Measurements from ENCODE around the gene KSR1.
"Not testable (repeated sequence)": the region's sequence is repeated elsewhere in the genome, so short reads cannot be mapped to it uniquely, and the experiment has no call there.

DNA sequence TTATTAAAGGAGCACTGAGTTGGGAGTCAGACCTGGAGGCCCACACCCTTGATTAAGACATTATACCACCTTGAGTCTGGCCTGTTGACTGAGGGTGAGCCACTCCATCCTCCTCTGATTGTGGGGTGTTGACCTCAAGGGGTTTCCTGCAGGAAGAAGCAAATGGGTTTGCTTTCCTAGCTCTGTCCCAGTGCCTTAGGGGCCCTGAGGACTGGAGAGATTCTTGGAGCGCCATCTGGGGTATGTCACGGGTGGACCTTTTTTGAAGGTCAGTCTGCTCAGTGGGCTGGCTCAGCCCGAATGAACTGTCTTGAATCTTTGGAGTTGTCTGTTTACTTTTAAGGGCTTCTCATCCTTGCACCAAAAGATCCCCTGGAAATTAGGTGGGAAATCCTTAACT, 7.8 kb downstream of the KSR1 start:
- TF ChIP-seq EZH2 (IDR thresholded peaks at IDR 0.05; ENCODE audit: insufficient read depth, low read length) = not testable (repeated sequence)
- TF ChIP-seq, protein P1, sequence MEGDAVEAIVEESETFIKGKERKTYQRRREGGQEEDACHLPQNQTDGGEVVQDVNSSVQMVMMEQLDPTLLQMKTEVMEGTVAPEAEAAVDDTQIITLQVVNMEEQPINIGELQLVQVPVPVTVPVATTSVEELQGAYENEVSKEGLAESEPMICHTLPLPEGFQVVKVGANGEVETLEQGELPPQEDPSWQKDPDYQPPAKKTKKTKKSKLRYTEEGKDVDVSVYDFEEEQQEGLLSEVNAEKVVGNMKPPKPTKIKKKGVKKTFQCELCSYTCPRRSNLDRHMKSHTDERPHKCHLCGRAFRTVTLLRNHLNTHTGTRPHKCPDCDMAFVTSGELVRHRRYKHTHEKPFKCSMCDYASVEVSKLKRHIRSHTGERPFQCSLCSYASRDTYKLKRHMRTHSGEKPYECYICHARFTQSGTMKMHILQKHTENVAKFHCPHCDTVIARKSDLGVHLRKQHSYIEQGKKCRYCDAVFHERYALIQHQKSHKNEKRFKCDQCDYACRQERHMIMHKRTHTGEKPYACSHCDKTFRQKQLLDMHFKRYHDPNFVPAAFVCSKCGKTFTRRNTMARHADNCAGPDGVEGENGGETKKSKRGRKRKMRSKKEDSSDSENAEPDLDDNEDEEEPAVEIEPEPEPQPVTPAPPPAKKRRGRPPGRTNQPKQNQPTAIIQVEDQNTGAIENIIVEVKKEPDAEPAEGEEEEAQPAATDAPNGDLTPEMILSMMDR (IDR thresholded peaks at IDR 0.05; ENCODE audit: insufficient read depth, low read depth, low read length) = not testable (repeated sequence)
